Fibroblast of the aortic adventitia (primary cell): ENCODE data around the gene ENTREP3. TPM values are rescaled to one million over a fixed set of nuclear protein-coding genes. Genes with fewer than 3 reads are reported as not detected.
"Not testable (repeated sequence)": the region's sequence is repeated elsewhere in the genome, so short reads cannot be mapped to it uniquely, and the experiment has no call there.

Experiments used
- DNase-seq: peaks from one replicate; pipeline ENCODE4 v3.0.0-alpha.2; 2010; ENCODE audit warnings: low read depth
- H3K4me3 ChIP-seq: 2 replicates; pipeline ENCODE4 v1.5.1; 2011; ENCODE audit warnings: low read depth, mild to moderate bottlenecking, control low read depth, low read length, moderate library complexity
- CTCF ChIP-seq: IDR thresholded peaks from 2 replicates; pipeline ENCODE4 v1.5.1; 2011; ENCODE audit warnings: mild to moderate bottlenecking, low read length, control low read depth, inconsistent platforms; ENCODE audit not compliant: insufficient read depth
- total RNA-seq: library from RNA; depleted of rRNA; stranded (reverse); fragments of >200 nt; gene quantifications from 2 replicates; pipeline ENCODE4 v1.2.3, GENCODE V29; 2012; ENCODE audit warnings: low replicate concordance

ENTREP3 gene
- total RNA-seq, 1 donor: 9.3 TPM

DNA sequence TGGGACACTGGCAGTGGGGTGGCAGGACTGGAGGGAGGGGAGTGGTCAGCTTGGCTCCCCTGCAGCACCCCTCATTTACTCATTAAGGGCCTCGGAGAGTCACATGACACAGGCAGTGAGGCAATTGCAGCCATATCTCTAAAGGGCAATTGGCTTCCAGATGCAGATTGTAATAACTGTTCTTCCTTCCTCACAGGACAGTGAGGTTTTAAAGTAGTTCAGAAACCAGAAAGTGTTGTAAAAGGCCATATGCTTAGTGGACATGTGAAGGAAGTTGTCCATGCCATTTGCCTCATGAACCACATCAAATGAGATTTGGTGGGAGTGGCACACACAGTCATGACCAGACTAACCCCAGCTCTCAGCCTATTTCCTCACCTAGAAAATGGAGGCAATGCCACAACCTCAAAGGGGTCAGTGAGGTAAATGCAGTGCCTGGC, 35.7 kb downstream of the ENTREP3 start:
- H3K4me3 ChIP-seq: no peak overlapping the region
- peak; percentile 27 for DNase-seq
- TF ChIP-seq CTCF: no peak

- peak overlapping the region; percentile 44 for H3K4me3 ChIP-seq
- no peak for TF ChIP-seq CTCF
- DNase-seq: peak; percentile 83
Measured at GRCh38 chr1:155218854-155219591, 36.3 kb downstream of the ENTREP3 start.

DNA sequence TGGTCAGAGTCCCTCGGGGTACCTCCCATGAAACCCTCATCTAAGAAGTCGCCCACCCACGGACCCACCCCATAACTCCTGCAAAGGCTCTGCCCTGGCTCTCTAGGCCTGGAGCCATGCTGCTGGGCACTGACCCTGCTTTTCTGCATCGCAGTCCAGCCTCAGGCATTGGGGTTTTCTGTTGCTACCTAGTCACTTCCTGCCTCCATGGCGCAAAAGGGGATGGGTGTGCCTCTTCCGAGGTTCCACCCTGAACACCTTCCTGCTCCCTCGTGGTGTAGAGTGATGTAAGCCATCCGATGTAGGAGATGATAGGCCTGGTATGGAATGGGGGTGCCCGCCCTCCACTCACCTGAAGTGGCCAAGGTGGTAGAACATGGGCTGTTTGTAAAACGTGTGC, 40.6 kb downstream of the ENTREP3 start:
- not testable (repeated sequence) for DNase-seq

GRCh38 chr1:155212051-155212440, 43.2 kb downstream of the ENTREP3 start:
- DNase-seq, H3K4me3 ChIP-seq: not testable (repeated sequence)

More for the DNA sequence above, 40.6 kb downstream of the ENTREP3 start:
- not testable (repeated sequence) for H3K4me3 ChIP-seq

GRCh38 chr1:155211381-155212050, 43.8 kb downstream of the ENTREP3 start:
- peak; percentile 71 for DNase-seq
- not testable (repeated sequence) for H3K4me3 ChIP-seq

DNA sequence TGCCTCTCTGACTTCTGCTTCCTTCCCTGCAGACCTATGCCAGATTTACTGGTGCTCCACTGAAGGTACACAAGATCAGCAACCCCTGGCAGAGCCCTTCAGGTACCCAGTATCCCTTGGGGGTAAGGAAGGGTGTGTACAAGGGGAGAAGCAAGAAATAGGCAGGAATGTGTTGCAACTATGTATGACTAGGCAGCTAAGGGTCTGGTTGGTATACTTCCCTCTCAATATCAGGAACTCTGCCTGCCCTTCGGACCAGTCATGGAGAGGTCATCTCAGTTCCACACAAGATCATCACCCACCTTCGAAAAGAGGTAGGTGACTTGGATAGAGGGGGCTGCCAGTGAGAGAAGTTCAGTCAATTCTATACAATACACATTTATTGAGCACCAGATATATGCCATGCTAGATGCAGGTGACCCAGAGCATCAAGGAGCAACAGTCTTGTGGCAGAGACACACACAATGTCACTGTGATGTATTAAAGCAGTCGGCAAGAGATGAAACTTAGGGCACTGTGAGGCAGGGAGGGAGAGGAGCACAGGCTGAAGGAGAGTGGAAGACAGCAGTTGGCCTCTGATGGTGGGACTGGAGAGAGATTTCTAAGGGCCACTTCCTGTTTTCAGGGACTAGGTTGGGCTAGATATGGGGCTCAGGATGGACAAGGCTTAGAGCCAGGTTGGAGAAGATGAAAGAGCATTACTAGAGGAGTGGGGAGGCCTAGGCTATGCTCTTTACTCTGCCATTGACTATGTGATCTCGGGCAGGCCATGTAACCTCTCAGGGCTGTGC, 44.8 kb downstream of the ENTREP3 start:
- no peak for TF ChIP-seq CTCF
- DNase-seq: no peak
- no peak overlapping the region for H3K4me3 ChIP-seq

- H3K4me3 ChIP-seq: peak overlapping the region; percentile 99
- DNase-seq: no peak
- no peak for TF ChIP-seq CTCF
Measured at GRCh38 chr1:155209312-155209721, 46.0 kb downstream of the ENTREP3 start.
